ENCODE results near the gene CD74.

DNA sequence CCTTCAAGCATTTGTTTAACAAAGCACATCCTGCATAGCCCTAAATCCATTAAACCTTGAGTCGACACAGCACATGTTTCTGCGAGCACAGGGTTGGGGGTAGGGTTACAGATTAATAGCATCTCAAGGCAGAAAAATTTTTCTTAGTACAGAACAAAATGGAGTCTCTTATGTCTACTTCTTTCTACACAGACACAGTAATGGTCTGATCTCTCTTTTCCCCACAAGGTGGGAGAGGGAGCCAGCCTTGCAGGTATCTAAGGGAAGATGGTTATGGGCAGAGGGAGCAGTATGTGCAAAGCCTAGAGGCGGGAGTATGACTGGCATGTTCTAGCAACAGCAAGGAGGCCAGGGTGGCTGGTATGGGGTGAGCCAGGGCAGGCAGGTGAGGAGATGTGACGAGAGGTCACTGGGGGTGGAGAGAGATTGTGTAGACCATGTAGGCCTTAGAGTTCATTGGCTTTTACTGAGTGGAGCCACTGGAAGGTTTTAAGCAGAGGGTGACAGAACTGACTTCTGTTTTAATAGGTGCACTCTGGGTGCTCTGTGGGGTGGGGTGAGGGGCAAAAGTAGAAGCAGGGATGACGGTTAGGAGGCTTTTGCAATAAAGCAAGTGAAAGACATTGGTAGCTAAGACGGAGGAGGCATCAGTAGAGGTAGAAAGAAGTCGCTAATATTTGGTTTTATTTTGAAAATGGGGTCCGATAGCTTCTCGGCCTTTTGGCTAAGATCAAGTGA, 42.0 kb upstream of the CD74 start:
- TF ChIP-seq, protein P1, sequence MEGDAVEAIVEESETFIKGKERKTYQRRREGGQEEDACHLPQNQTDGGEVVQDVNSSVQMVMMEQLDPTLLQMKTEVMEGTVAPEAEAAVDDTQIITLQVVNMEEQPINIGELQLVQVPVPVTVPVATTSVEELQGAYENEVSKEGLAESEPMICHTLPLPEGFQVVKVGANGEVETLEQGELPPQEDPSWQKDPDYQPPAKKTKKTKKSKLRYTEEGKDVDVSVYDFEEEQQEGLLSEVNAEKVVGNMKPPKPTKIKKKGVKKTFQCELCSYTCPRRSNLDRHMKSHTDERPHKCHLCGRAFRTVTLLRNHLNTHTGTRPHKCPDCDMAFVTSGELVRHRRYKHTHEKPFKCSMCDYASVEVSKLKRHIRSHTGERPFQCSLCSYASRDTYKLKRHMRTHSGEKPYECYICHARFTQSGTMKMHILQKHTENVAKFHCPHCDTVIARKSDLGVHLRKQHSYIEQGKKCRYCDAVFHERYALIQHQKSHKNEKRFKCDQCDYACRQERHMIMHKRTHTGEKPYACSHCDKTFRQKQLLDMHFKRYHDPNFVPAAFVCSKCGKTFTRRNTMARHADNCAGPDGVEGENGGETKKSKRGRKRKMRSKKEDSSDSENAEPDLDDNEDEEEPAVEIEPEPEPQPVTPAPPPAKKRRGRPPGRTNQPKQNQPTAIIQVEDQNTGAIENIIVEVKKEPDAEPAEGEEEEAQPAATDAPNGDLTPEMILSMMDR (IDR thresholded peaks at IDR 0.05; ENCODE audit: low read depth, low read length), result no peak
- TF ChIP-seq EZH2phosphoT487 (IDR thresholded peaks at IDR 0.05; ENCODE audit: low read depth), result no peak

All from OCI-LY3 (cell line).